MCF 10A (cell line): Measurements from ENCODE around the gene SLC35A3. TPM values are rescaled to one million over a fixed set of nuclear protein-coding genes. Genes with fewer than 3 reads are reported as not detected.

Experiments
- BruUV-seq: library from RNA; stranded (reverse); fragments of 400-500 nt; replicated peaks from 2 replicates; lab custom pipeline; 2021; lab: Mats Ljungman, UMichigan
- CTCF ChIA-PET: fragments of 300-600 bp; sonication (Branson Sonifier 250); formaldehyde crosslinking; extraction: SDS; loops from one replicate; lab custom pipeline; 2021; ENCODE audit warnings: antibody characterized with exemption, inconsistent platforms; lab: Yijun Ruan, JAX
- POLR2A ChIA-PET: fragments of 300-600, 350-650 bp; sonication (Branson Sonifier 250); formaldehyde crosslinking; extraction: SDS; loops from one replicate; lab custom pipeline; 2020; ENCODE audit warnings: antibody characterized with exemption, inconsistent platforms; lab: Yijun Ruan, JAX
- DNase-seq: peaks from one replicate; pipeline ENCODE4 v3.0.0-alpha.2; 2018; ENCODE audit not compliant: unreplicated experiment
- H3K27ac Mint-ChIP-seq: one replicate; pipeline ENCODE4 v1.8.0; 2022; ENCODE audit warnings: mild to moderate bottlenecking, low read depth, mixed read lengths; ENCODE audit not compliant: unreplicated experiment
- H3K27me3 Mint-ChIP-seq: one replicate; pipeline ENCODE4 v1.8.0; 2022; ENCODE audit warnings: mixed read lengths; ENCODE audit not compliant: insufficient read depth, unreplicated experiment
- H3K36me3 Mint-ChIP-seq: one replicate; pipeline ENCODE4 v1.8.0; 2022; ENCODE audit warnings: mild to moderate bottlenecking, moderate library complexity, mixed read lengths; ENCODE audit not compliant: insufficient read depth, unreplicated experiment
- H3K4me1 Mint-ChIP-seq: one replicate; pipeline ENCODE4 v1.8.0; 2022; ENCODE audit warnings: mixed read lengths; ENCODE audit not compliant: insufficient read depth, unreplicated experiment
- H3K4me3 Mint-ChIP-seq: one replicate; pipeline ENCODE4 v1.8.0; 2022; ENCODE audit warnings: mild to moderate bottlenecking, moderate library complexity, mixed read lengths; ENCODE audit not compliant: unreplicated experiment
- H3K9me3 Mint-ChIP-seq: one replicate; pipeline ENCODE4 v1.8.0; 2022; ENCODE audit warnings: mixed read lengths; ENCODE audit not compliant: unreplicated experiment
- intact Hi-C: fragments of 100-400 bp; cut with micrococcal nuclease; formaldehyde crosslinking; loops from 2 replicates; pipeline ENCODE4 v1.14.1; 2022
- total RNA-seq: library from RNA; stranded (reverse); gene quantifications from 2 replicates; pipeline ENCODE4 v1.2.3, GENCODE V29; 2022
- TF ChIP-seq, protein P1 (sequence below): fragments of 200-600 bp; IDR thresholded peaks from one replicate; pipeline ENCODE4 v1.8.0; 2022; ENCODE audit warnings: antibody characterized with exemption, mild to moderate bottlenecking; ENCODE audit not compliant: unreplicated experiment

The SLC35A3 gene
- total RNA-seq, 1 experiment from 2014 or later = 15.1 TPM

DNA sequence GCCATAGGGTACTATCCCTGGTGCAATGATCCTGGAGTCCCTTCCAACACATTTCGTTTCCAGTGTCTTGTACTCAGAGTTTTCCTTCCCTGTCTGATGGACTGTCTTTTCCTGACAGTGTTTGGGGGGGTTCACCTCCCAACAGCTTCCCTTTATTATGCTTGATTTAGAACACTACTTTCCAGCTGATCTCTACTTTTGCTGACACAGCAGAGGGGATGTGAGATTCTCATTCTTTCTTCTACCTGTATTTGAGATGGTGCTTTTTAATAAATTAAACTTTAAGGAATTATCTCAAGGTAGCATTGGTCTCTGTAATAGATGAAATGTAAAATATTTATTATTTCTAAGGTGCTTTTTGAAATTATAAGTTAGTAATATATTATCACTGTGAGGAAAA, 41.0 kb downstream of the SLC35A3 start:
- POLR2A ChIA-PET = no interaction called here
- no TSS peak for BruUV-seq
- intact Hi-C loops = no loop called here

DNA sequence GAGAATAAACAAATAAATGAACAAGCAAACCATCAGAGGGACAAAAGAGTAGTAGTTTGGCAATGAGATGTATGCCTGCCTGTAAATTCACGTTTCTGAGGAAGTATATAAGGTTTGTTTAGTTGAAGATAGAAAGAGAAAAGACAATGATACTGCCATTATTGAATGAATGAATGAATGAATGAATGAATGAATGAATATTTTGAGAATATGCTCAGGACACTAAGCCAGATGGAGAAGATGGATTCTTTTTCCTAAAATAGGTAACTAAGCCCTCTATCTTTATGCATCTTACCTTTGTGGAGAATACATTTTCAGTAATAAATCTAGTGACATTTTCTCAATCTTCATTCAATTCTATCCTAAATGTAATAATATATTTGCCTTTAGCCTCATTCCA, 49.4 kb downstream of the SLC35A3 start:
- Mint-ChIP-seq H3K4me1 (no peaks in the 10 kb centered on the region), H3K36me3 (peaks cover 13% of the 10 kb centered on the region), H3K4me3 (no peak overlapping the region), H3K27me3 (no peaks in the 10 kb centered on the region), H3K27ac (no peak overlapping the region), H3K9me3 (no peaks in the 10 kb centered on the region)
- intact Hi-C loops = no loop called here
- POLR2A ChIA-PET = no interaction called here
- BruUV-seq = no TSS peak
- CTCF ChIA-PET = no interaction called here
- no peak for DNase-seq
- TF ChIP-seq, protein P1, sequence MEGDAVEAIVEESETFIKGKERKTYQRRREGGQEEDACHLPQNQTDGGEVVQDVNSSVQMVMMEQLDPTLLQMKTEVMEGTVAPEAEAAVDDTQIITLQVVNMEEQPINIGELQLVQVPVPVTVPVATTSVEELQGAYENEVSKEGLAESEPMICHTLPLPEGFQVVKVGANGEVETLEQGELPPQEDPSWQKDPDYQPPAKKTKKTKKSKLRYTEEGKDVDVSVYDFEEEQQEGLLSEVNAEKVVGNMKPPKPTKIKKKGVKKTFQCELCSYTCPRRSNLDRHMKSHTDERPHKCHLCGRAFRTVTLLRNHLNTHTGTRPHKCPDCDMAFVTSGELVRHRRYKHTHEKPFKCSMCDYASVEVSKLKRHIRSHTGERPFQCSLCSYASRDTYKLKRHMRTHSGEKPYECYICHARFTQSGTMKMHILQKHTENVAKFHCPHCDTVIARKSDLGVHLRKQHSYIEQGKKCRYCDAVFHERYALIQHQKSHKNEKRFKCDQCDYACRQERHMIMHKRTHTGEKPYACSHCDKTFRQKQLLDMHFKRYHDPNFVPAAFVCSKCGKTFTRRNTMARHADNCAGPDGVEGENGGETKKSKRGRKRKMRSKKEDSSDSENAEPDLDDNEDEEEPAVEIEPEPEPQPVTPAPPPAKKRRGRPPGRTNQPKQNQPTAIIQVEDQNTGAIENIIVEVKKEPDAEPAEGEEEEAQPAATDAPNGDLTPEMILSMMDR = no peak

More for the DNA sequence above, 41.0 kb downstream of the SLC35A3 start:
- Mint-ChIP-seq H3K4me3 (no peak overlapping the region), H3K36me3 (peaks cover 6% of the 10 kb centered on the region), H3K4me1 (peaks cover 6% of the 10 kb centered on the region), H3K9me3 (no peaks in the 10 kb centered on the region), H3K27me3 (no peaks in the 10 kb centered on the region), H3K27ac (no peak overlapping the region)
- TF ChIP-seq, protein P1 = no peak
- CTCF ChIA-PET = no interaction called here
- DNase-seq = no peak

DNA sequence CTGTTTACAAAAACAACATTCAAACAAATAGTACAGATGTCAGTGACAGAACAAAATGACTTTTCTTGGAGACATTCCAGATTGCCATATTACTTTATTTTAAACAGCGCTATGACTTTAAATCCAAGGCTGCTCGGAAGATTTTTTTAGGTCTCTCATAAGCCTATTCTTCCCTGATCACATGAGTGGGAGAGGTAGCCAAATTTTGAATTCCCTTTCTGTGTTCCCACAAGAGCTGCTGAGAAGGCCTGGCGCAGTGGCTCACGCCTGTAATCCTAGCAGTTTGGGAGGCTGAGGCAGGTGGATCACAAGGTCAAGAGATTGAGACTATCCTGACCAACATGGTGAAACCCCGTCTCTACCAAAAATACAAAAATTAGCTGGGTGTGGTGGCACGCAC, 53.7 kb downstream of the SLC35A3 start:
- Mint-ChIP-seq H3K9me3 (no peaks in the 10 kb centered on the region), H3K36me3 (no peaks in the 10 kb centered on the region), H3K27me3 (no peaks in the 10 kb centered on the region), H3K4me1 (no peaks in the 10 kb centered on the region), H3K27ac (no peak overlapping the region), H3K4me3 (no peak overlapping the region)
- POLR2A ChIA-PET = interaction anchor here (1.3 kb wide), 1 partner anchor 54 kb away, joined by 3 read pairs; the partner anchor contains the start of gene SLC35A3
- CTCF ChIA-PET = no interaction called here
- BruUV-seq = no TSS peak
- TF ChIP-seq, protein P1 = no peak
- DNase-seq = no peak
- intact Hi-C loops = no loop called here

DNA sequence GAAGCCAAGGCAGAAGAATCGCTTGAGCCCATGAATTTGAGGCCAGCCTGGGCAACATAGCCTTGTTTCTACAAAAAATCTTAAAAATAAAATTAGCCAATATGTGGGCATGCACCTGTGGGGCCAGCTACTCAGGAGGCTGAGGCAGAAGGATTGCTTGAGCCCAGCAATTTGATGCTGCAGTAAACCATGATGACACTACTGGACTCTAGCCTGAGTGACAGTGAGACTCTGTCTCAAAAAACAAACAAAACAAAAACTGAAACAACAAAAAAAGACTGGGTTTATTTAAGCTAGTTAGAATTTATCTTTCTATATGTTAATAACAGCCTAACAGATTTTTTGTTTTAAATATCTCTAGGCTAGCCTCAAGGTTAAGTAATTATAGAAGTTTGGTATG, 57.4 kb downstream of the SLC35A3 start:
- POLR2A ChIA-PET = interaction anchor here (3.6 kb wide), 1 partner anchor 10 kb away, joined by 18 read pairs; a partner anchor contains a TSS
- no peak overlapping the region for H3K4me3 Mint-ChIP-seq

More for the DNA sequence above, 57.4 kb downstream of the SLC35A3 start:
- Mint-ChIP-seq H3K9me3 (no peaks in the 10 kb centered on the region), H3K27ac (no peak overlapping the region), H3K4me1 (no peaks in the 10 kb centered on the region), H3K36me3 (no peaks in the 10 kb centered on the region), H3K27me3 (no peaks in the 10 kb centered on the region)
- no peak for DNase-seq
- TF ChIP-seq, protein P1 = no peak
- intact Hi-C loops = no loop called here
- CTCF ChIA-PET = no interaction called here
- BruUV-seq = no TSS peak
